ENCODE measurements around the gene RTL5. TPM values are rescaled to one million over a fixed set of nuclear protein-coding genes. Genes with fewer than 3 reads are reported as not detected.
"Not testable (repeated sequence)": the region's sequence is repeated elsewhere in the genome, so short reads cannot be mapped to it uniquely, and the experiment has no call there.

The RTL5 gene
- polyA plus RNA-seq (ENCODE audit: insufficient read length in 4 of 4): 10 to 100 TPM; 22.9 to 28.2 (median 24.4) TPM

DNA sequence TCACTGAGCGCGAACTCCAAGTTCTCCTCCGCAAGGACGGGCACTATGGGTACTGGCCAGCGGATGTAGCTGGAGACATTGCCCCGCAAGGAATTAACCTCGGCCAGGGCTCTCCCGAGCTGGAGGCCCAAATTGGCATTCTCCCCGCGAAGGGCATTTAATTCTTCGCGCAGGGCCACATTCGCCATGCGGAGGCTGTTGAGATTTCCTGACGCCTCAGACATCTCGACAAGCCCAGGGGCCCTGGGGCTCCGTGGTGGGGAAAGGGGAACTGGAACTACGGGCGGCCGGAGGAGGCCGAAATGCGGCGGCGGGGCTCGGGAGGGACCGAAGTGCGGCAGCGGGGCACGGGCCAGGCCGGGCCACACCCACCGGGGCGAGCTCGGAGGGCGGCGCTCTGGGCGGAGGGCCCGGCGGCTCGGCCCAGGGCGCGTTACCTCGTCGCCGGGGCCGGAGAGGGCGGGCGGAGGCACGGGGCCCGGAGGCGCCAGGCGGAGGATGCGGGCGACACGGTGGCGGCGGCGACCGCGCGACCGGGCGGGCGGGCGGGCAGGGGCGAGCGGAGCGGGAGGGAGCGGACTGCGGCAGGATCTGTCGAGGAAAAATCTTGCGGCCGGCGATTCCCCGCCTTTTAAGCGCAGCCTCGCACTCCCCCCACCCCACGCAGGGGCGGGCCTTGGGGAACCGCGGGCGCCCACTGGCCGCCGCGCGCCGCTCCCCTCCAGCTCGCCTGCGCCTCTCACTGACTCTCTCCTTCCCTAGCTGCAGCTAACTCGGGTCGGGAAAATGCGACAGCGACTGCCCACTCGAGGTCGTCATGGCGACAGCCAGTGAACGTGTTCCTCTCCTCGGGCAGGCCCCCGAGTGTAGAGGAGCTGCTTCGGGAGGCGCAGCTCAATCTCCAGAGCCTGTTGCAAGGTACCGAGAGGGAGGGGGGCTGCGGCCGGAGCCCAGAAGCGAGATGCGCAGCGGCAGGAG, at the start of gene RTL5:
Gene RTL5, minus strand, starts transcription at position 599 of the 978 bp plus-strand sequence.
- peak; percentile 68 to 84 (median 72) for DNase-seq (ENCODE audit: low read depth in 4 of 4, low spot score in 3 of 4)

DNA sequence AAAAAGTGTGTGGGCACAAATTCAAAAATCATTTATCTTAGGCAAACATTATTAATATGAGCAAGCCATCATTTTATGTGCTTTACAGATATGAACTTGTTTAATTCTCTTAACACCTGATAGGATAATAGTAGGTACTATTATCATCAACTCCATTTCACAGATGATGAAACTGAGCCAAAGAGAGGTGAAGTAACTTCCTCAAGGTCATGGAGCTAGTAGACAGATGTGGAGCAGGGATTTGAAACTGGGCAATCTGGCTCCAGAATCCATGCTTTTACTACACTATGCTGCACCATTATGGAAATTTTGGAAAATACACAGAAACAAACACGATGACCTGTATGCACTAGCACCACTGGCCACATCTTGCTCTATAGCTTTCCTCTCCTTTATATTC, 48.8 kb upstream of the RTL5 start:
- DNase-seq (ENCODE audit: low read depth in 4 of 4, low spot score in 3 of 4): no peak

DNA sequence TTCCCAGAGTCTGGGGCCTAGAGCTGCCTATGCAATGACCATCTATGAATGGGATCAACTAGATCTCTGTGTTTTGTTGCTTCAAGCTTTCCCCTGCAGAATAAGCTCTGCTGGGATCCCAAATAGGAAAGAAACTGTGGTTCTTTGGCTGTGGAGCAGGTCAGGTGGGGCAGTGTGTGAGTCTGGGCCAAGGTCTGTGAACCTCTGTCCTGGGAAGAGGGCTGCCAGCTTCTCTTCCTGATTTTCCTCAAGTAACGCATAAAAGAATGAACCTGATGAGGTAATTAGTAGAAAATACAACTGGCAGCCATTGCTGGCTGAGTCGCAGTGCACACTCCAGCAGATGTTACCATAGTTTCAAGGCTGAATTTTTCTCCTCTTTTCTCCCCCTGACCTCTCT, 45.3 kb upstream of the RTL5 start:
- no peak for DNase-seq (ENCODE audit: low read depth in 4 of 4, low spot score in 3 of 4)

DNA sequence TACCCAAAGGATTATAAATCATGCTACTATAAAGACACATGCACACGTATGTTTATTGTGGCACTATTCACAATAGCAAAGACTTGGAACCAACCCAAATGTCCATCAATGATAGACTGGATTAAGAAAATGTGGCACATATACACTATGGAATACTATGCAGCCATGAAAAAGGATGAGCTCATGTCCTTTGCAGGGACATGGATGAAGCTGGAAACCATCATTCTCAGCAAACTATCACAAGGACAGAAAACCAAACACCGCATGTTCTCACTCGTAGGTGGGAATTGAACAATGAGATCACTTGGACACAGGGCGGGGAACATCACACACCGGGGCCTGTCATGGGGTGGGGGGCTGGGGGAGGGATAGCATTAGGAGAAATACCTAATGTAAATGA, 44.6 kb upstream of the RTL5 start:
- not testable (repeated sequence) for DNase-seq (ENCODE audit: low read depth in 4 of 4, low spot score in 3 of 4)

DNA sequence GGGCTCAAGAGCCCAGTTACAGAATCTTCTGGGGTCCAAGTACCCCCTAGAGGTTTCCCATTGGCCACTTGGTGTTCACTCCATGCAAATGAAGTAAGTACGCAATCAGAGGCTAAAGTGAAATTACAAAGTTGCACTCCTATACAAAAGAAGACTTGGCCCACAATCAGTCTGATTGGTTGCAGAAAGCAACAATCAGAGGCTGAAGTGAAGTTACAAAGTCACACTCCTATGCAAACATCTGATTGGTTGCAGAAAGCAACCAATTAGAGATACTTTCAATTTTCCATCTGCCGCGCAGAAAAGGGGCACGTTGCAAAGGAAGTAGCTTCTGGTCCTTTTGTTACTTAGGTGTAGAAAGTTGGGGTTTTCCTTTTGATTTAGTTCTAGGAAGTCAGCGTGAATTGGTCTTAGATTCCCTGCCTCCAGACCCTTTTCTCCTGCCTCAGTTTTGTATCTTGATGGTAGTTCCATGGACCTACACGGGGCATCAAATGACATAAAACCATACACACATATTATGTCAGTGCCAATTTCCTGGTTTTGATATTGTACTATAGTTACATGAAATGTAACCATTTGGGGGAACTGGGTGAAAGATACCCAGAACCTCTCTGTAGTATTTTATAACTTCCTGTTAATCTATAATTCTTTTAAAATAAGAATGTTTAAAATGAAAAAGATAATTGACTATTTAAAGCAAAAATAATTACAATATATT, 37.5 kb upstream of the RTL5 start:
- DNase-seq (ENCODE audit: low read depth in 4 of 4, low spot score in 3 of 4): no peak

DNA sequence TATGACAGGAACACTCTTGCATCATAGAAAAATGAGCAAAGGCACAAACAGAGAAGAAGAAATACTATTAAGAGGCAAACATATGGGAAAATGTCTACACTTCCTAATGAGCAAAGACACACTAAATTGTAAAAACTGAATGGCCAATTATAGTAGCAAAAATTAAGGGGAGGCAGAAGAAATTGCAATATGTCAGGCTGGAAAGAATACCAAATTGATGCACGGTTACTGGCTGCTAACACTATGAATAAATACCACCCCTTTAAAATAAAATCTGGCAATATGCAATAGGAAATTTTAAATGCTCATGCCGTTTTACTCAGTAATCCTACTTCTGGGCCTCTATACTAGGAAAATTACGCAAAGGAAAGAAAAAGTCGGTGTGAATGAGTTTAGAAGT, 33.8 kb upstream of the RTL5 start:
- no peak for DNase-seq (ENCODE audit: low read depth in 4 of 4, low spot score in 3 of 4)

DNA sequence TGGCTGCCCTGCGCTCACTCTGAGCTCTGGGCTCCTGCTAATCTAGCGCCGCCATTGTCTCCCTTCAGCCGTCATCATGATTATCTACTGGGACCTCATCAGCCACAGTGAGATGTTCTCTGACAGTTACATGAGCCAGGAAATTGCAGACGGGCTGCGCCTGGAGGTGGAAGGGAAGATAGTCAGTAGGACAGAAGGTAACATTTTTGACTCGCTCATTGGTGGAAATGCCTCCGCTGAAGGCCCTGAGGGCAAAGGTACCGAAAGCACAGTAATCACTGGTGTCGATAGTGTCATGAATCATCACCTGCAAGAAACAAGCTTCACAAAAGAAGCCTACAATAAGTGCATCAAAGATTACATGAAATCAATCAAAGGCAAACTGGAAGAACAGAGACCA, 28.1 kb upstream of the RTL5 start:
- DNase-seq (ENCODE audit: low read depth in 4 of 4, low spot score in 3 of 4): no peak

DNA sequence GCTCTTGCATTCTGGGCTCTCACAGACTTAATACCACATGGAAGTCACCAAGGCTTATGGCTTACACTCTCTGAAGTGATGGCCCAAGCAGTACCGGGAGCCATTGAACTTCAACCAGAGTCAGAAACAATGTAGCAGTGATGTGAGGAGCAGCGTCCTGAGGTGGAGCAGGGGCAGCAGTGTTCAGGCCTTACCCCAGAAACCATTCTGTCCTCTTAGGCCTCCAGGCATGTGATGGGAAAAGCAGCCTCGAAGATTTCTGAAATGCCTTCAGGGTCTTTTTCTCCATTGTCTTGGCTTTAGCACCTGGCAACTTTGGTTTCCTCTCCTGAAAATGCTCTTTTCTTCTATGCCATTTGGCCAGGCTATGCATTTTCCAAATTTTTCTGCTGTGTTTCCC, 27.1 kb upstream of the RTL5 start:
- DNase-seq (ENCODE audit: low read depth in 4 of 4, low spot score in 3 of 4): no peak

DNA sequence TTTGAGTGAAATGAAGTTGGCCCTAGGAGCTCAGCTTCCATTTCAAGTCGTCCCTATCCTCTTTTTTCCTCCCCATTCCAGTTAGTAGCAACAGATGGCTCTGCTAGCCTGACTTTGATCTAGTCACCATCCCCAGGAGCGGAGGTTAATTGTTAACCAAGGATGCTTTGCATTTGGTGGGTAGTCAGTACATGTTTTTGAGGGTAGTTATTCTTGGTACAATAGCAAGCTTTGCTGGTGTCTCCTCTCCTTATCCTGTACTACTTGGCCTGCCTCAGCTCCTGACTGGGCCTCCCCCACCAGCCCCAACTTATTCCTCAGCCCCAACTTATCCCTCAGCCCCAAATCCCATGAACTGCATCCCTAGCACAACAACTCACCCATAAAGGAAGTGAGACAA, 14.8 kb upstream of the RTL5 start:
- DNase-seq (ENCODE audit: low read depth in 4 of 4, low spot score in 3 of 4): no peak

DNA sequence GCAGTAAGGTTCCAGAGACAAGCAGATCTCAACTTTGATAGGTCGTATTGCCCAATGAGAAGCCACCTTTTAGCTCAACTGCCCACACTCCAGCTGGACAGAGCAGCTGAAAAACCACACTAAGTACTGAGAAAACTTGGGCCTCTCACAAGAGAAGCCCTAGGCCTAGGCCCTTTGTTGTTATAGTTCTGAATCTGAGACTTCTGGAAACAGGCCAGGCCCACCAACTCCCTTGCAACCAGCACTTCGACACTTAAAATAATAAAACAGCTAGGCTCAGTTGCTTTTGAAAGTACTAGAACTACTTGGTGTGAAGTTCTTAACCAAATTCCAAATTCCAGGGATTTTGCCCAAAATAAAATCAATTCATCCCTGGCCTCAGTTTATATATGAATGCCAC, 13.5 kb upstream of the RTL5 start:
- DNase-seq (ENCODE audit: low read depth in 4 of 4, low spot score in 3 of 4): no peak

DNA sequence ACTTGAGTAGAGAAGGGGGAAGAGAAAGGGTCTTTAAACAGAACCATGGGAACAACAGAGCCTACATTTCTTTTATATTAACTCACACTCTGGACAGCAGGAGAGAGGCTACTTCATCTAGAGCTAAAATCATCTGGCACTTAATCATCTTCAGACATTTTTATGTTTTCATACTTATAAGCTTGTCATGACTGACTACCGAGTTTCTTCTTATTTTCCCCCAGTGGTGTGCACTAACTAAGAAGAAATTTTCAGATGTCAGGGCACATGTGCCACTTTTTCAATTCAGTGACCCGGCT, 11.8 kb upstream of the RTL5 start:
- no peak for DNase-seq (ENCODE audit: low read depth in 4 of 4, low spot score in 3 of 4)

DNA sequence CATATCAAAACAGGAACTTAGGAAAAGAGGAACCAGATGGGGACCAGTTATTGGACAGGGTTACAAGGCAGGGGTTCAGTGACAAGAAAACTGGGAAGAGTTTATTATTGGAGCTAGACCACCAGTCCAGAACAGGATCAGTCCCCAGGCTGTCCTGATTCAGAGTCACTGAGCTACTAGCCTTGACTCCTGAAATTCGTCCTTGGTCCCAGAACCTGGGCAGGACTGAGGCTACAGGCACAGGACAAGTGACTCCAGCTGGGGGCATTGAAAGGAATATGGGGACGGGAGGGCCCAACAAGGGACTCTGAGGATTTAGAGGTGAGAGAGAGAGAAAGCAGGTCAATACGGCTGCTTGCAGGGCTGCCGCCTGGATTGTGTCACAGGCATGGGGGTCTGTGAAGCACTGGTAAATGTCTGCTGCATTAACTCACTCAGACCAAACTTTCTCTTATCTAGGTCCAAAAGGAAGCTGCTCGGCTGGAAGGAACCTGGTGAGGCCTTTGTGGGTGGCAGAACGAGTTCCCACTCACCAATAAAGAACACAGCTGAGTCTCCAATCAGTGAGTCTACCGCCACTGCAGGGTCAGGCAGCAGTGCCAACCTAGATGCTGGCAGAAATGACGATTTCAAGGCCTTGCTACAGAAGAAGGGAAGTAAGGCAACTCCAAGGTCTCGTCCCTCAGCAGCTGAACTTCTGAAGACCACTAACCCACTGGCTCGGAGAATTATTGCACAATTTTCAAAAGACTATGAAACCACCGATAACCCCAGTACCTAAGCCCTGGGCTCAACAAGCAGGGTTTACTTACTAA, 11.3 kb upstream of the RTL5 start:
- no peak for DNase-seq (ENCODE audit: low read depth in 4 of 4, low spot score in 3 of 4)

DNA sequence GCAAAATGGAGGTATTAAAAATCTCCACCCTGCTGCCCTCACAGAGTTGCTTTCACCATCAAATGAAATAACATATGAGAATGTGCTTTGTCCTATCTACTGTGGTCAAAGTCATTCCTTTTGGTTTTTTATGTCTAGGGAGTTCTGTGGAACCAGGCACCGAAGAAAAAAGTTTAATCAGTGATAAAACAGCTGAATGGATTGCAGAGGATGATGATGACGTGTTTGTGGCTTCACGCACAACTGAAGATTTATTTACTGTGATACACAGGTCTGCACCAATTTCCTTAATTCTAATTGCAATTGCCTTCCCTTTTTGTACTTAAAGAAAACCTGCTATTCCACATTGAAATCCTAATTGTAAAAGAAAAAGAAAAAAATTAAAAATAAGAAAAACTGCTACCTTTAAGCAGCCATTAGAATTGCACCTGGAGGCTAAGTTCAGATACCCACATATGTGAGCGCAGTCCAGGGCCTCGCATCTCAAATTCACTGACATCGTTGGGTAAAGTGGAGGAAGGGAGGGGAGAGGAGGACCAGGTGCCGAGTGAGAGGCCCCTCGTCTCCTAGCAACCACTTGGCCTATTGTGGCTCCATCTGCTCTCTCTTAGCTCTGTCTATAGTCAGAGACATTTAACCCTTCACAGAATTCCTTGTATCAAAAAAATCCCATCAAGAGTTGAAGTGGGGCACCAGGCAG, 10.5 kb upstream of the RTL5 start:
- DNase-seq (ENCODE audit: low read depth in 4 of 4, low spot score in 3 of 4): no peak

DNA sequence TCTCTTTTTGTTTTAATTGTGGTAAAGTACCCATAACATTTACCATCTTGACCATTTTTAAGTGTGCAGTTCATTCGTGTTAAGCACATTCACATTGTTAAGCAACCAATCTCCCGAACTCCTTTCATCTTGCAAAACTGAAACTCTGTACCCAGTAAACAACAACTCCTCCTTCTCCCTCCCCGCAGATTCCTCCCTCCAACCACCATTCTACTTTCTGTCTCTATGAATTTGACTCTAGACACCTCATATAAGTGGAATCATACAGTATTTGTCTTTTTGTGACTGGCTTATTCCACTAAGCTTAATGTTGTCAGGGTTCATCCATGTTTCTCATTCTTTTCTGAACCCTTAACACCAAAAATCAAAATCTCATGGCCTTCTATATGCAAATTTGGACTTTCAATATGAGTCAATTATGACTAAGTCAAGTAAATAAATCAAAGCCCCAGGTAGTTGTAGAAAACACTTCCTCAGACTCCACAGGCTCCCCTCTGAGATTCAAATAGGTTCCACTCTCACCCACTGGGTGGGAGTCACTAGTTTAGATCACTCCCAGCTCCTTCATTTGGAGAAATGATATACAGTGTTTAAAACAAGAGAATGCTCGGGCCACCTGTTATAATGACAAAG, 9.8 kb upstream of the RTL5 start:
- DNase-seq (ENCODE audit: low read depth in 4 of 4, low spot score in 3 of 4): no peak

DNA sequence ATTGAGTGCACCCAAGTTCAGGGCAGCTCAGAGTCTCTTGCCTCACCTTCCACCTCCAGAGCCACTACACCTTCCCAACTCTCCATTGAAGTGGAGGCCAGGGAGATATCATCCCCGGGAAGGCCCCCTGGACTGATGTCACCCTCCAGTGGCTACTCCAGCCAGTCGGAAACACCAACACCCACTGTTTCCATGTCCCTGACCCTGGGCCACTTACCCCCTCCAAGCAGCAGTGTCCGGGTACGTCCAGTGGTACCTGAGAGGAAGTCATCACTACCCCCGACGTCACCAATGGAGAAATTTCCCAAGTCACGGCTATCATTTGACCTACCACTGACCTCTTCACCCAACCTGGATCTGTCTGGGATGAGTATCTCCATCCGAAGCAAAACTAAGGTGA, 7.8 kb upstream of the RTL5 start:
- no peak for DNase-seq (ENCODE audit: low read depth in 4 of 4, low spot score in 3 of 4)

DNA sequence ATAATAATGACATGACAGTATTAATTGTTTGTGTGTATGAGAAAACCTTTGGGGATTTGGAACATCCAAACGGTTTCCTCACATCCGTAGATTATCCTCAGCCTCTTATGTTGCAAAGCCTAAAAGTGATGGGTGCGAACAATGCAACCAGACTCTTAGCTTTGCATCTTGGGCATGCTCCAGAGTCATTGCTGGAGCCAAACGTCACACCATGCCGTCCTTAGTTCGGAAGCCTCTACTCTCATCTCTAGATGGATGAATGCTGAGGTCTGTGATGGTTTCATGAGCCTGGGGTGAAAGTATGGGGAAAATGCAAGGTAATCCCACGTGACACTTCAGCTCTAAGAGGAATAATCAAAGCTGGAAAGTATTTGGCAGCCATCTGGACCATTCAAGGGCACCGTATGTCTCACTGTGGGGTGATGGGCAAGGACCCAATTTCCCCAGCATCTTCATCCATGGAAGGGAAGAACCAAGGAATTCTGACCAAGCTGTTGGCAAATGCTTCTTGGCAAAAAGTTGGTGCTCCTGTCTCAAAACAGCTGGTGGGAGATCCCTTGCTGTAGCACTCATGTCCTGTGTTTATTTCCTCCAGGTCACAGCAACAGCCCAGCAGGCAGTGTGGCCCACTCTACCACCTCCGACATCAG, 6.3 kb upstream of the RTL5 start:
- DNase-seq (ENCODE audit: low read depth in 4 of 4, low spot score in 3 of 4): no peak

DNA sequence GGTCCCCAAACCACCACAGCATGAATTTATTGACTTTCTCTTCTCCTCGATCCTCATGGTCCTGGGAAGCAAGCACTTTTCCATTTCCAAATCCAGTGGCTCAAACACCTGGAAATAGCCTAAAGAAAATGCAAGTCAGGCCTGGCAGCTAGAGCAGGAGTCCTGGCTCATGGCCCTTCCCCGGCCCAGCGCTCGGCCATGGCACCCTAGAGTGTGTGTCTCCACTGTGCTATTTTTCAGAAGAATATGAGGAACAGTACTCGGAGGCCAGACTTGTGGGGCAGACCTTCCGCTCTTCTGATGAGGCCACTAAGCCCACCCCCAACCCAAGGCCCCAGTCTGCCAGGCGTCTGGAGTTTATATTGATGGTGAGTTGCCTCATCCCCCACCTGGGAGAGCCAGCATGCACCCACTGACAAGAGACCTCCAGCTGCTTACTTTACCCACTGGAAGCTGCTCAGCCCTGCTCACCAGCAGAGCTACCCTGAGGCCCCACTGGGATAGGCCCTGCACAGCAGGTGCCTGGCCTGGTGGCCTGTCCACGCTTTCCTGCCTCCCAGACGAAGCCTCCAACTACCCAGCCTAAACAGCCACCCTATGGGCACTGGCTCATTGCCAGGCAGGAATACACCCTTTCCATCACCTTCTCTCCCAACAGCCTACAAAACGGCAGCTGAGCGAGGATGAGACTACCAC, 2.3 kb upstream of the RTL5 start:
- no peak for DNase-seq (ENCODE audit: low read depth in 4 of 4, low spot score in 3 of 4)

DNA sequence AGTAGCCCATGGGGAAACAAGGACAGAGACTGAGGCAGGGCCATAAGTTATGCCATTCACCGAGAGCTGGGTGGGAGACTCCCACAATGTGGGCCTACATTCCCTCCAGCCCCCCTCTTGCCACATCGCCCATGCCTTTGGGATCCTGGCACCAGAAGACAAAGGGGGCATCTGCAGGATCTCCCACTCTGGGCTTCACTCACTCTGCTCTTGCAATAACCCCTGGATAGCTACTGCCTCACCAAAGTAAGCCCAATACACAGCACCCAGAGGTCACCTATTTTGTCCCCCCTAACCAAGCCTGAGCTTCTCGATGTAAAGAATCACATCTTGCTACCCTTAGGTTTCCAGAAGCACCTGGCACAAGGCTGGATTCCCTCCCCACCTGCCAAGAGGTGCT, 741 bp upstream of the RTL5 start:
- no peak for DNase-seq (ENCODE audit: low read depth in 4 of 4, low spot score in 3 of 4)

DNA sequence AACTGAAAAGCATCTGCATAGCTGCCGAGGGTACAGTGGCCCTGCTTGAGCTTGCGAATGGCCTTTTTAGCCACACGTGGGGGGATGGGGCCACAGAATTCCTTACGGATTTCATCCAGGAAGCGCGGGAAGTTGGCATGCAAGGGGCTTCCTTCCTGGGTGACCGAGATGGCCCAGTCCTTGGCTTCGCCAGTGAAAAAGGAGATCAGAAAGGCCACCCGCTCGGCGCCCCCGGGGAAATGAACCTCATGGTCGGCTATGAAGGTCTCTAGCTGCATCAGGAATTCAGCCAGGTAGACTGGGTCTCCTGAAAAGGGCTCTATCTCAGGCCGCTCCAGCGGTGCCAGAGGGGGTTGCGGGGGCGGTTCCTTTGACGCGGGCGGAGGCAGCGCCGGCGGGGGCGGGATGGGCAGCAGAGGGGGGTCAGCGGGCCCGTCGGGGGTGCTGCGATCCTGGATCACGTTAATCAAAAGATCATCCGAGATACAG, 909 bp downstream of the RTL5 start:
- DNase-seq (ENCODE audit: low read depth in 4 of 4, low spot score in 3 of 4): no peak

Measured in left renal pelvis (tissue), 4 donors.